Measurements from ENCODE around the gene GCAT. TPM values are rescaled to one million over a fixed set of nuclear protein-coding genes. Genes with fewer than 3 reads are reported as not detected.

Gene GCAT
- total and polyA plus RNA-seq, 2 of the 13 experiments (the other 11 are each of a cell fraction or from before 2014, with no cell fraction given): 28.0 to 50.3 TPM

GRCh38 chr22:37817705-37818408, 10.1 kb downstream of the GCAT start (continued):
- TF ChIP-seq ATF5 (CRISPR knock-in tag; IDR thresholded peaks at IDR 0.05; ENCODE audit: low read depth) (no peak), MEIS1 (CRISPR knock-in tag; IDR thresholded peaks at IDR 0.05; ENCODE audit: borderline replicate concordance) (0 out of 2 replicates have a peak, but pooled peaks have one; percentile 21), SOX6 (IDR thresholded peaks at IDR 0.05) (no peak), SOX6 (CRISPR knock-in tag; IDR thresholded peaks at IDR 0.05) (peak; percentile 94), TCF12 (IDR thresholded peaks at IDR 0.05) (no peak), TCF12 (CRISPR knock-in tag; IDR thresholded peaks at IDR 0.05) (no peak), ZBTB7B (CRISPR knock-in tag; IDR thresholded peaks at IDR 0.05) (peak; percentile 92), ZMYM2 (CRISPR knock-in tag; IDR thresholded peaks at IDR 0.05) (no peak), SRY (CRISPR knock-in tag; IDR thresholded peaks at IDR 0.05) (no peak), ZNF784 (CRISPR knock-in tag; IDR thresholded peaks at IDR 0.05; ENCODE audit: borderline replicate concordance) (peak; percentile 49; the same call in 1 of the 2 replicates), ZNF614 (CRISPR knock-in tag; IDR thresholded peaks at IDR 0.05; ENCODE audit: borderline replicate concordance) (peak; percentile 72; the same call in 1 of the 2 replicates), ZFP62 (CRISPR knock-in tag; IDR thresholded peaks at IDR 0.05) (no peak), SPEN (CRISPR knock-in tag; IDR thresholded peaks at IDR 0.05; ENCODE audit: low read depth) (peak; percentile 91), SMC3 (IDR thresholded peaks at IDR 0.05; ENCODE audit: low read length) (peak; percentile 68), HNRNPUL1 (IDR thresholded peaks at IDR 0.05; ENCODE audit: low read depth, low read length) (no peak), SP5 (CRISPR knock-in tag; IDR thresholded peaks at IDR 0.05; ENCODE audit: borderline replicate concordance, low read depth) (peak; percentile 94), ZNF768 (CRISPR knock-in tag; IDR thresholded peaks at IDR 0.05) (peak; percentile 77), ZNF7 (CRISPR knock-in tag; IDR thresholded peaks at IDR 0.05) (no peak), NR2F2 (IDR thresholded peaks at IDR 0.05; ENCODE audit: borderline replicate concordance, low read depth) (peak; percentile 50; the same call in 1 of the 2 replicates), FOXM1 (CRISPR knock-in tag; IDR thresholded peaks at IDR 0.05) (no peak), CREM (IDR thresholded peaks at IDR 0.05) (peak; percentile 43), CREM (CRISPR knock-in tag; IDR thresholded peaks at IDR 0.05) (no peak), NFYB (CRISPR knock-in tag; IDR thresholded peaks at IDR 0.05) (peak; percentile 42; the same call in 1 of the 2 replicates), KDM6A (CRISPR knock-in tag; IDR thresholded peaks at IDR 0.05; ENCODE audit: low read depth) (0 out of 2 replicates have a peak, but pooled peaks have one; percentile 30), ZBTB44 (CRISPR knock-in tag; IDR thresholded peaks at IDR 0.05) (no peak), THAP9 (CRISPR knock-in tag; IDR thresholded peaks at IDR 0.05; ENCODE audit: borderline replicate concordance) (peak; percentile 66; the same call in 1 of the 2 replicates), ZNF430 (CRISPR knock-in tag; IDR thresholded peaks at IDR 0.05) (peak; percentile 85; the same call in 1 of the 2 replicates), SSRP1 (CRISPR knock-in tag; IDR thresholded peaks at IDR 0.05) (peak; percentile 70; the same call in 1 of the 2 replicates)
